Caco-2 (cell line): ENCODE data around the gene APOBEC3F. TPM values are rescaled to one million over a fixed set of nuclear protein-coding genes. Genes with fewer than 3 reads are reported as not detected.
"Not testable (repeated sequence)": the region's sequence is repeated elsewhere in the genome, so short reads cannot be mapped to it uniquely, and the experiment has no call there.

ENCODE experiments used
- Bru-seq: library from RNA; stranded (reverse); fragments of 400-500 nt; gene quantifications from one replicate; lab custom pipeline; 2021; lab: Mats Ljungman, UMichigan
- BruChase-seq, 2 experiments: library from RNA; stranded (reverse); fragments of 400-500 nt; gene quantifications; one replicate each; lab custom pipeline; 2021; lab: Mats Ljungman, UMichigan
- BruUV-seq: library from RNA; stranded (reverse); fragments of 400-500 nt; replicated peaks from 2 replicates; lab custom pipeline; 2021; lab: Mats Ljungman, UMichigan
- CTCF ChIA-PET: fragments of 300-600 bp; sonication (Branson Sonifier 250); formaldehyde crosslinking; loops from one replicate; lab custom pipeline; 2022; ENCODE audit warnings: antibody characterized with exemption; lab: Charles Lee
- POLR2A ChIA-PET: fragments of 300-600 bp; sonication (Branson Sonifier 250); formaldehyde crosslinking; loops from one replicate; lab custom pipeline; 2022; ENCODE audit warnings: antibody characterized with exemption; lab: Charles Lee
- DNase-seq, 2 experiments: peaks; one replicate each; pipeline versions ENCODE4 v3.0.0 to v3.0.0-alpha.2; 2020 to 2022
- H3K27me3 ChIP-seq: replicated peaks from 2 replicates; pipeline ENCODE4 v1.6.0; 2011; ENCODE audit warnings: low read length; ENCODE audit not compliant: control insufficient read depth, insufficient read depth
- H3K36me3 ChIP-seq: 2 replicates; pipeline ENCODE4 v1.5.1; 2011; ENCODE audit warnings: low read length; ENCODE audit not compliant: control insufficient read depth, insufficient read depth
- H3K4me1 ChIP-seq: fragments of 250-450 bp; sonication (Bioruptor Pico); 2 replicates; pipeline ENCODE4 v1.5.1; 2020; ENCODE audit warnings: mild to moderate bottlenecking
- H3K4me3 ChIP-seq: 2 replicates; pipeline ENCODE4 v1.5.1; 2011; ENCODE audit warnings: low read depth, mild to moderate bottlenecking, control low read depth, low read length
- H3K9me3 ChIP-seq: fragments of 250-450 bp; sonication (Bioruptor Pico); 2 replicates; pipeline ENCODE4 v1.5.1; 2020; ENCODE audit warnings: mild to moderate bottlenecking, moderate library complexity
- H3K27ac Mint-ChIP-seq: one replicate; pipeline ENCODE4 v1.8.0; 2022; ENCODE audit warnings: mixed read lengths; ENCODE audit not compliant: unreplicated experiment
- H3K27me3 Mint-ChIP-seq: one replicate; pipeline ENCODE4 v1.8.0; 2022; ENCODE audit warnings: mixed read lengths; ENCODE audit not compliant: insufficient read depth, unreplicated experiment
- H3K36me3 Mint-ChIP-seq: one replicate; pipeline ENCODE4 v1.8.0; 2022; ENCODE audit warnings: mild to moderate bottlenecking, mixed read lengths; ENCODE audit not compliant: insufficient read depth, unreplicated experiment
- H3K4me1 Mint-ChIP-seq: one replicate; pipeline ENCODE4 v1.8.0; 2022; ENCODE audit warnings: low read depth, mixed read lengths; ENCODE audit not compliant: unreplicated experiment
- H3K4me3 Mint-ChIP-seq: one replicate; pipeline ENCODE4 v1.8.0; 2022; ENCODE audit warnings: mild to moderate bottlenecking, moderate library complexity, mixed read lengths; ENCODE audit not compliant: unreplicated experiment
- H3K9me3 Mint-ChIP-seq: one replicate; pipeline ENCODE4 v1.8.0; 2022; ENCODE audit warnings: mixed read lengths; ENCODE audit not compliant: unreplicated experiment
- CTCF ChIP-seq, 2 experiments: fragments of 200-600 bp in 1 of 2; IDR thresholded peaks; 1 replicate in 1 of 2; 2 replicates in 1 of 2; pipeline versions ENCODE4 v1.5.1 to v1.8.0; 2011 to 2022; ENCODE audit warnings: antibody characterized with exemption in 1 of 2, control low read depth in 1 of 2, inconsistent platforms in 1 of 2, low read depth in 1 of 2, low read length in 1 of 2, mild to moderate bottlenecking in 1 of 2, moderate library complexity in 1 of 2; ENCODE audit not compliant: insufficient read depth in 1 of 2, severe bottlenecking in 1 of 2, unreplicated experiment in 1 of 2
- intact Hi-C: fragments of 100-400 bp; cut with micrococcal nuclease; formaldehyde crosslinking; loops from one replicate; pipeline ENCODE4 v1.10.0; 2022; ENCODE audit not compliant: unreplicated experiment
- long read RNA-seq: library from polyadenylated mRNA; stranded (forward); transcript quantifications from one replicate; pipeline ENCODE4 v2.0.0, GENCODE V29; 2022
- total RNA-seq: library from RNA; stranded (reverse); gene quantifications from 2 replicates; pipeline ENCODE4 v1.2.3, GENCODE V29; 2022

Gene APOBEC3F
- 7.8 and 9.1 TPM in 2 replicates for total RNA-seq
- Bru-seq, nascent RNA, result percentile 55 among the genes with signal in this experiment
- BruChase-seq, experiment 1, labeled RNA remaining after a 2-hour chase, result percentile 52 among the genes with signal in this experiment
- percentile 59 among the genes with signal in this experiment for BruChase-seq, experiment 2, labeled RNA remaining after a 6-hour chase
- long read RNA-seq, transcript APOBEC3F-201 (7 exons, 2,694 nt), result major isoform, 9 of 12 reads
- long read RNA-seq, partial matches to known transcripts, result 1 of 12 reads
- long read RNA-seq, other reads (novel, unspliced or antisense), result 2 of 12 reads

- H3K36me3 Mint-ChIP-seq, H3K27me3 ChIP-seq, BruUV-seq, H3K9me3 Mint-ChIP-seq, H3K27me3 Mint-ChIP-seq, POLR2A ChIA-PET, CTCF ChIA-PET, H3K4me1 ChIP-seq, H3K36me3 ChIP-seq, H3K9me3 ChIP-seq: not testable (repeated sequence)
- peaks cover 16% of the 10 kb centered on the region for H3K4me1 Mint-ChIP-seq
- H3K4me3 Mint-ChIP-seq, result peak within 1 kb of the TSS; percentile 84
- peak; percentile 77 to 84 for DNase-seq
- peak within 1 kb of the TSS; percentile 84 for H3K27ac Mint-ChIP-seq
- peak within 1 kb of the TSS; percentile 49 for H3K4me3 ChIP-seq
- intact Hi-C loops, result loop anchor here (10.0 kb wide), 1 partner anchor 74 kb away; no protein-coding TSS in a partner anchor
These were observed at the start of gene APOBEC3F for GRCh38 chr22:39040538-39041296. TSS of gene APOBEC3F (plus strand) at chr22:39040864. CDS start at chr22:39040961, 97 bp downstream.

- intact Hi-C loops, BruUV-seq, CTCF ChIA-PET: not testable (repeated sequence)
These were observed 47.7 kb upstream of the APOBEC3F start for GRCh38 chr22:38992871-38993371.

GRCh38 chr22:38996105-38996504 lies 44.6 kb upstream of the APOBEC3F start:
- CTCF ChIA-PET, result no interaction called here
- no peak for TF ChIP-seq CTCF (IDR thresholded peaks at IDR 0.05; ENCODE audit: insufficient read depth in 1 of 2, low read depth in 1 of 2, low read length in 1 of 2, severe bottlenecking in 1 of 2, unreplicated experiment in 1 of 2)

More at GRCh38 chr22:38992871-38993371, 47.7 kb upstream of the APOBEC3F start:
- DNase-seq, H3K4me3 ChIP-seq, H3K4me3 Mint-ChIP-seq, H3K36me3 Mint-ChIP-seq, H3K9me3 Mint-ChIP-seq, H3K9me3 ChIP-seq, POLR2A ChIA-PET, H3K36me3 ChIP-seq, H3K27me3 Mint-ChIP-seq, H3K4me1 ChIP-seq, H3K27me3 ChIP-seq, H3K4me1 Mint-ChIP-seq: not testable (repeated sequence)
- peak overlapping the region; percentile 7 for H3K27ac Mint-ChIP-seq

GRCh38 chr22:38997518-38997917 lies 43.1 kb upstream of the APOBEC3F start:
- H3K27me3 ChIP-seq, result no peaks in the 10 kb centered on the region
- H3K9me3 Mint-ChIP-seq, result peaks cover 18% of the 10 kb centered on the region
- no TSS peak for BruUV-seq
- H3K27me3 Mint-ChIP-seq, result no peaks in the 10 kb centered on the region
- H3K4me1 Mint-ChIP-seq, result no peaks in the 10 kb centered on the region
- no peak for DNase-seq
- no peak for TF ChIP-seq CTCF (IDR thresholded peaks at IDR 0.05; ENCODE audit: insufficient read depth in 1 of 2, low read depth in 1 of 2, low read length in 1 of 2, severe bottlenecking in 1 of 2, unreplicated experiment in 1 of 2)
- H3K36me3 ChIP-seq, result no peaks in the 10 kb centered on the region
- H3K4me3 ChIP-seq, result no peak overlapping the region
- no peak overlapping the region for H3K4me3 Mint-ChIP-seq
- H3K36me3 Mint-ChIP-seq, result no peaks in the 10 kb centered on the region
- H3K4me1 ChIP-seq, result no peaks in the 10 kb centered on the region
- intact Hi-C loops, result no loop called here
- H3K27ac Mint-ChIP-seq, result no peak overlapping the region
- H3K9me3 ChIP-seq, result no peaks in the 10 kb centered on the region
- ChIA-PET CTCF (no interaction called here), POLR2A (no interaction called here)

More at GRCh38 chr22:38996105-38996504, 44.6 kb upstream of the APOBEC3F start:
- no TSS peak for BruUV-seq
- Mint-ChIP-seq H3K9me3 (peaks cover 18% of the 10 kb centered on the region), H3K36me3 (no peaks in the 10 kb centered on the region), H3K4me1 (no peaks in the 10 kb centered on the region), H3K4me3 (no peak overlapping the region), H3K27ac (no peak overlapping the region), H3K27me3 (no peaks in the 10 kb centered on the region)
- POLR2A ChIA-PET, result no interaction called here
- Histone ChIP-seq H3K9me3 (no peaks in the 10 kb centered on the region), H3K27me3 (no peaks in the 10 kb centered on the region), H3K4me3 (no peak overlapping the region), H3K36me3 (no peaks in the 10 kb centered on the region), H3K4me1 (no peaks in the 10 kb centered on the region)
- DNase-seq, result no peak
- intact Hi-C loops, result no loop called here
